Smooth muscle cell (in vitro differentiated cells): ENCODE results near the gene DIDO1. TPM values are rescaled to one million over a fixed set of nuclear protein-coding genes. Genes with fewer than 3 reads are reported as not detected.
A peak's percentile ranks its signal among the peaks of the same experiment; 100 is the strongest.

Source experiments
- DNase-seq: peaks from one replicate; lab custom pipeline; 2025; ENCODE audit not compliant: unreplicated experiment; lab: John Stamatoyannopoulos, UW
- H2AFZ ChIP-seq: fragments of 200-600 bp; sonication (generic); 2 replicates; pipeline ENCODE4 v1.6.0; 2016; ENCODE audit warnings: antibody characterized with exemption, low read depth, mild to moderate bottlenecking
- H3F3A ChIP-seq: fragments of 200-600 bp; sonication (generic); 2 replicates; pipeline ENCODE4 v1.6.0; 2017; ENCODE audit warnings: antibody characterized with exemption, low read depth
- H3K27ac ChIP-seq: fragments of 200-600 bp; sonication (generic); 2 replicates; pipeline ENCODE4 v1.5.1; 2016; ENCODE audit warnings: low read depth, mild to moderate bottlenecking
- H3K27me3 ChIP-seq: fragments of 200-600 bp; sonication (generic); 2 replicates; pipeline ENCODE4 v1.6.1; 2016; ENCODE audit warnings: low read depth, mild to moderate bottlenecking
- H3K36me3 ChIP-seq: fragments of 200-600 bp; sonication (generic); 2 replicates; pipeline ENCODE4 v1.5.1; 2016; ENCODE audit warnings: low read depth
- H3K4me1 ChIP-seq: fragments of 200-600 bp; sonication (generic); 2 replicates; pipeline ENCODE4 v1.5.1; 2016; ENCODE audit warnings: low read depth
- H3K4me2 ChIP-seq: fragments of 200-600 bp; sonication (generic); 2 replicates; pipeline ENCODE4 v1.6.0; 2016; ENCODE audit warnings: mild to moderate bottlenecking
- H3K4me3 ChIP-seq: fragments of 200-600 bp; sonication (generic); 2 replicates; pipeline ENCODE4 v1.5.1; 2016; ENCODE audit warnings: mild to moderate bottlenecking
- H3K79me2 ChIP-seq: fragments of 200-600 bp; sonication (generic); 2 replicates; pipeline ENCODE4 v1.6.0; 2016; ENCODE audit warnings: low read depth, mild to moderate bottlenecking
- H3K9ac ChIP-seq: fragments of 200-600 bp; sonication (generic); 2 replicates; pipeline ENCODE4 v1.6.0; 2016; ENCODE audit warnings: low read depth
- H3K9me3 ChIP-seq: fragments of 200-600 bp; sonication (generic); replicated peaks from 2 replicates; pipeline ENCODE4 v1.5.1; 2016; ENCODE audit warnings: low read depth
- H4K20me1 ChIP-seq: fragments of 200-600 bp; sonication (generic); 2 replicates; pipeline ENCODE4 v1.6.0; 2016; ENCODE audit warnings: low read depth
- CTCF ChIP-seq: fragments of 200-600 bp; sonication (generic); IDR thresholded peaks from 2 replicates; pipeline ENCODE4 v1.5.1; 2017; ENCODE audit warnings: borderline replicate concordance, mild to moderate bottlenecking, antibody characterized with exemption; ENCODE audit not compliant: insufficient read depth, poor library complexity, severe bottlenecking
- WGBS: methylation state at CpG from one replicate; pipeline ENCODE4 v1.1.7; 2016; ENCODE audit warnings: low lambda C conversion rate; 5-methylcytosine and 5-hydroxymethylcytosine counted together
- polyA plus RNA-seq: library from polyadenylated mRNA; unstranded; fragments of >200 nt; fragmentation: Nextera tagmentation; extraction: Ambion mirVana; gene quantifications from 2 replicates; pipeline ENCODE4 v1.2.1, GENCODE V29; 2016
- total RNA-seq: library from RNA; depleted of rRNA; stranded (reverse); fragments of >200 nt; gene quantifications from 2 replicates; pipeline ENCODE4 v1.2.3, GENCODE V29; 2014

Gene DIDO1
- total and polyA plus RNA-seq, 2 experiments from 2014 or later, result 16.0 to 25.8 TPM

DNA sequence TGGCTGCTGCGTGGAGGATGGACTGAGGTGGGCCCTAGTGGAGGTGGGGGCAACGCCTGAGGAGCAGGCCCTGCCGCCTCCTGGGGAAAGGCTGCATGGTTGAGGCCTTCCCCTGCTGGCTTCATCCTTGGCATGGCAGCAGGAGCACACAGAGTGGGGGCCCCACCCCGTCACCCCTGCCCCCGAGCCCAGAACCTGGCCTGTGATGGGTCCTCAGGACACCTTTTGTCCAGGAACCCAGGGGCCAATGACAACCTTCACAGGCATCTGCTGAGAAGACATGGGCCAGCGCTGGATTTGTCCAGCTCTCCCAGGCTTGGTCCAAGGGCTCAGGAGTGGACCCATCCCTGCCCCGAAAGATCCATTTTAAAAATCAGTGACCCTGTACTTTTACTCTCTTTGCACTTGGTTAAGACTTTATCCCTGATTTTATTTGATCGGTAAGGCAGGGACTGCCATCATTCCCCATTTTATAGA lies 25.6 kb upstream of the DIDO1 start:
- peak overlapping the region; percentile 84 for H3K27ac ChIP-seq
- peak overlapping the region; percentile 53 for H3K4me3 ChIP-seq
- peak overlapping the region; percentile 80 for H3K9ac ChIP-seq
- H3K27me3 ChIP-seq, result no peaks in the 10 kb centered on the region
- no peaks in the 10 kb centered on the region for H3K9me3 ChIP-seq
- H3K36me3 ChIP-seq, result peaks cover 7% of the 10 kb centered on the region
- H2AFZ ChIP-seq, result no peak overlapping the region
- H3F3A ChIP-seq, result peaks cover 8% of the 10 kb centered on the region
- peak overlapping the region; percentile 99 for H3K4me2 ChIP-seq
- H3K4me1 ChIP-seq, result peaks cover 18% of the 10 kb centered on the region
- H3K79me2 ChIP-seq, result peaks cover 40% of the 10 kb centered on the region
- TF ChIP-seq CTCF, result no peak
- peaks cover 43% of the 10 kb centered on the region for H4K20me1 ChIP-seq
- no peak for DNase-seq
- WGBS, result 92% methylated on average over 8 of the region's 8 CpGs

DNA sequence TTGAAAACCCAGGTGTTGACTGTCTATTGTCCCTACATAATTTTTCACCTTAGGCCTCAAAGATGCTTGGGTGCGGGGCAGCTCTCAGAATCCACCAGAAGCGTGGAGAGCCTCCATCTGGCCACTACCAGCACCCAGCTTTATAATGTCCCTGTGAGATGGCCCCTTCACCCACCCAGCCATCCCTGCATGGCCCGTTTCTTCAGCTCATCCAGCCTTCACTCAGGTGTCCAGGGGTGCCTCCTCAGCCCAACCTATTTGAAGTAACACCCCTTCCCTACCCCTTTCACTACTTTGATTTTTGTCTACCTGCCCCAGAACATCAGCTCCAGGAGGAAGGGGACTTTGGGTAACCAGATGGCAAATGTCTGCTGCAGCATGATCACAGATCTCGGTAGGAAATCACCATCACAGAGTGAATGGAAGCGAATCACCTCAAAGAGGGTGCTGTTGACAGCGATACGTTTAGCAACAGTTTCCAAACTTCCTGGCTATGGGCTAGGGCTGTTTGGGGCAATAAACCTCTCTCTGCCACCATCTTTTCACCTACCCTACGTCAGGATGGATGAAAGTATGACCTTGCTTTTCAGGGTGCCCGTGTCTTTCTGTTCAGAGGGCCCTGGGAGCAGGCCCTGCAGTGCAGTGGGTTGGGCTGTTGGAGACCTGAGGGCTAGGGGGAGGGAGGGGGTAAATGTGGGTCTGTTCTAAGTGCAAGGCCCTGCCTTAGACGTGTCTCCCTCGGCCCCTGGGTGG lies 25.0 kb upstream of the DIDO1 start:
- Histone ChIP-seq H3K36me3 (peaks cover 7% of the 10 kb centered on the region), H2AFZ (no peak overlapping the region), H3K4me2 (peak overlapping the region; percentile 99), H3K27me3 (no peaks in the 10 kb centered on the region), H3K9me3 (no peaks in the 10 kb centered on the region), H3K27ac (peak overlapping the region; percentile 84), H3K79me2 (peaks cover 34% of the 10 kb centered on the region), H3F3A (peaks cover 8% of the 10 kb centered on the region), H3K4me3 (no peak overlapping the region), H4K20me1 (peaks cover 42% of the 10 kb centered on the region), H3K9ac (no peak overlapping the region), H3K4me1 (peaks cover 18% of the 10 kb centered on the region)
- DNase-seq, result no peak
- WGBS, result 92% methylated on average over 11 of the region's 11 CpGs
- TF ChIP-seq CTCF, result no peak

GRCh38 chr20:62950741-62951140 lies 24.4 kb upstream of the DIDO1 start:
- WGBS, result 97% methylated on average over 8 of the region's 8 CpGs
- Histone ChIP-seq H3K36me3 (peaks cover 7% of the 10 kb centered on the region), H3K27me3 (no peaks in the 10 kb centered on the region), H3K4me2 (no peak overlapping the region), H3F3A (peaks cover 8% of the 10 kb centered on the region), H3K79me2 (peaks cover 29% of the 10 kb centered on the region), H4K20me1 (peaks cover 36% of the 10 kb centered on the region), H3K4me1 (peaks cover 18% of the 10 kb centered on the region), H3K4me3 (no peak overlapping the region), H3K9me3 (no peaks in the 10 kb centered on the region), H3K9ac (no peak overlapping the region), H3K27ac (no peak overlapping the region), H2AFZ (no peak overlapping the region)
- no peak for TF ChIP-seq CTCF
- no peak for DNase-seq
